ENCODE data around the gene SETD2. TPM values are rescaled to one million over a fixed set of nuclear protein-coding genes. Genes with fewer than 3 reads are reported as not detected.
"Not testable (repeated sequence)": the region's sequence is repeated elsewhere in the genome, so short reads cannot be mapped to it uniquely, and the experiment has no call there.

SETD2 gene
- total RNA-seq, 4 donors from 2014 or later, result 54.0 to 70.2 (median 58.5) TPM

- Histone ChIP-seq H3K27ac (peak overlapping the region in 1 of 4 donors; percentile 15), H3K27me3 (no peaks in the 10 kb centered on the region), H3K36me3 (no peaks in the 10 kb centered on the region), H3K4me1 (peaks cover 0 to 59% (median 5%) of the 10 kb centered on the region in 3 donors), H3K9me3 (no peaks in the 10 kb centered on the region), H3K4me3 (no peak overlapping the region)
- 4 to 8% methylated on average over 2 of the region's 2 CpGs for WGBS, 2 donors (ENCODE audit: low coverage in 1 of 2)
- no peak for ATAC-seq
- TF ChIP-seq POLR2AphosphoS5 (IDR thresholded peaks at IDR 0.05) (no peak), POLR2A (IDR thresholded peaks at IDR 0.05) (no peak), EP300 (IDR thresholded peaks at IDR 0.05) (no peak), CTCF (IDR thresholded peaks at IDR 0.05) (no peak)
Measured at GRCh38 chr3:47149339-47149933, 14.5 kb downstream of the SETD2 start.

- H3K36me3 ChIP-seq, result no peaks in the 10 kb centered on the region
- no peak overlapping the region for H3K4me3 ChIP-seq
- WGBS, 2 donors (ENCODE audit: low coverage in 1 of 2), result 100% methylated on average over 1 of the region's 1 CpG
- H3K27ac ChIP-seq, result no peak overlapping the region
- H3K4me1 ChIP-seq, result peaks cover 0 to 81% (median 11%) of the 10 kb centered on the region in 3 donors
- no peak for TF ChIP-seq CTCF (IDR thresholded peaks at IDR 0.05)
- no peak for ATAC-seq
- H3K9me3 ChIP-seq, result no peaks in the 10 kb centered on the region
- no peaks in the 10 kb centered on the region for H3K27me3 ChIP-seq
Measured at GRCh38 chr3:47145272-47145671, 18.6 kb downstream of the SETD2 start.

GRCh38 chr3:47143068-47143467 is 20.8 kb downstream of the SETD2 start:
- no peak for ATAC-seq
- no peak overlapping the region for H3K4me3 ChIP-seq
- H3K9me3 ChIP-seq, result no peaks in the 10 kb centered on the region
- 81 to 86% methylated on average over 3 to 5 of the region's 5 CpGs for WGBS, 2 donors (ENCODE audit: low coverage in 1 of 2)
- no peak overlapping the region for H3K27ac ChIP-seq
- no peaks in the 10 kb centered on the region for H3K27me3 ChIP-seq
- TF ChIP-seq POLR2AphosphoS5 (IDR thresholded peaks at IDR 0.05) (no peak), POLR2A (IDR thresholded peaks at IDR 0.05) (no peak), CTCF (IDR thresholded peaks at IDR 0.05) (no peak), EP300 (IDR thresholded peaks at IDR 0.05) (no peak)
- H3K4me1 ChIP-seq, result peaks cover 0 to 77% (median 6%) of the 10 kb centered on the region in 3 donors
- H3K36me3 ChIP-seq, result no peaks in the 10 kb centered on the region

- 60 to 89% methylated on average over 2 to 7 of the region's 7 CpGs for WGBS, 2 donors (ENCODE audit: low coverage in 1 of 2)
- not testable (repeated sequence) for H3K27me3 ChIP-seq, H3K9me3 ChIP-seq, H3K4me3 ChIP-seq, H3K36me3 ChIP-seq, ATAC-seq, H3K27ac ChIP-seq
- H3K4me1 ChIP-seq, result peaks cover 0 to 76% (median 6%) of the 10 kb centered on the region in 3 donors
Measured at GRCh38 chr3:47142536-47142935, 21.4 kb downstream of the SETD2 start.

DNA sequence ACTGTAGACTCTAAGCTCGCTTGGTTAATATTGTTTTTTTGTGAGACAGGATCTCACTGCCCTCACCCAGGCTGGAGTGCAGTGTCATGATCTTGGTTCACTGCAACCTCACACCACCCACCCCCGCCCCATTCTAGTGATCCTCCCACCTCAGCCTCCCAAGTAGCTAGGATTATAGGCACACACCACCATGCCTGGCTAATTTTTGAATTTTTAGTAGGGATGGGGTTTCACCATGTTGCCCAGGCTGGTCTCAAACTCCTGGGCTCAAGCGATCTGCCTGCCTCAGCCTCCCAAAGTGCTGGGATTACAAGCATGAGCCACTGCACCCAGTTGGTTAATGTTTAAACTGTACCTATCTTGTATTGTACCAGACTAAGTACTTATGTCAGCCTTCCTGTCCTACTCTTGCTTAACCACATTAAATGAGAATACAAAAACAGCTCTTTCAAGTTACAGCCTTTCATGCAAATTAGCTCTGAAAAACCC is 22.9 kb downstream of the SETD2 start:
- not testable (repeated sequence) for H3K36me3 ChIP-seq, H3K27me3 ChIP-seq, ATAC-seq, H3K27ac ChIP-seq, H3K9me3 ChIP-seq, H3K4me3 ChIP-seq
- 100% methylated on average over 1 of the region's 3 CpGs for WGBS, 2 donors (ENCODE audit: low coverage in 1 of 2)
- peaks cover 0 to 75% (median 6%) of the 10 kb centered on the region in 3 donors for H3K4me1 ChIP-seq

DNA sequence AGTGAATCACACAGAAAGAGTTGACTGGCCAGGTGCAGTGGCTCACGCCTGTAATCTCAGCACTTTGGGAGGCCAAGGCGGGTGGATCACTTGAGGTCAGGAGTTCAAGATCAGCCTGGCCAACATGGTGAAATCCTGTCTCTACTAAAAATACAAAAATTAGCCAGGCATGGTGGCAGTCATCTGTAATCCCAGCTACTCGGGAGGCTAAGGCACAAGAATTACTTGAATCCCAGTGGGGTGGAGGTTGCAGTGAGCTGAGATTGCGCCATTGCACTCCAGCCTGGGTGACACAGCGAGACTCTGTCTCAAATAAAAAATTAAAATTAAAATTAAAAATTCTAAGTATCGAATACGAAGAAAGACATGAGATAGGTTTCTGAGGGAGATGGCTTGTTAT is 23.4 kb downstream of the SETD2 start:
- H3K4me3 ChIP-seq, H3K27ac ChIP-seq, H3K36me3 ChIP-seq, H3K9me3 ChIP-seq, H3K27me3 ChIP-seq, ATAC-seq: not testable (repeated sequence)
- 87 to 98% methylated on average over 4 to 7 of the region's 7 CpGs for WGBS, 2 donors (ENCODE audit: low coverage in 1 of 2)
- peaks cover 0 to 79% (median 6%) of the 10 kb centered on the region in 3 donors for H3K4me1 ChIP-seq
